NOMO-1 treated with DMSO at 0.1 percent for 48 hours (cell line): Measurements from ENCODE around the gene PPP2R3B.

Source experiments
- DNase-seq: peaks from one replicate; lab custom pipeline; 2025; ENCODE audit not compliant: unreplicated experiment; lab: John Stamatoyannopoulos, UW

The PPP2R3B gene

GRCh38 chrX:370963-371745 is 15.6 kb downstream of the PPP2R3B start:
- DNase-seq = no peak

- no peak for DNase-seq
These were observed 16.3 kb downstream of the PPP2R3B start for GRCh38 chrX:370244-370962.

GRCh38 chrX:369563-370101 is 17.1 kb downstream of the PPP2R3B start:
- DNase-seq = no peak

- no peak for DNase-seq
These were observed 17.7 kb downstream of the PPP2R3B start for GRCh38 chrX:368811-369562.

- no peak for DNase-seq
These were observed 18.8 kb downstream of the PPP2R3B start for GRCh38 chrX:367866-368265.

GRCh38 chrX:367349-367748 is 19.4 kb downstream of the PPP2R3B start:
- no peak for DNase-seq

- DNase-seq = no peak
These were observed 22.9 kb downstream of the PPP2R3B start for GRCh38 chrX:363621-364375.

GRCh38 chrX:362937-363620 is 23.6 kb downstream of the PPP2R3B start:
- DNase-seq = no peak

- no peak for DNase-seq
These were observed 24.4 kb downstream of the PPP2R3B start for GRCh38 chrX:362351-362750.

- DNase-seq = no peak
These were observed 25.2 kb downstream of the PPP2R3B start for GRCh38 chrX:361231-362145.

- DNase-seq = no peak
These were observed 26.1 kb downstream of the PPP2R3B start for GRCh38 chrX:360496-361150.

GRCh38 chrX:358651-359143 is 28.0 kb downstream of the PPP2R3B start:
- DNase-seq = no peak

GRCh38 chrX:357693-358471 is 28.8 kb downstream of the PPP2R3B start:
- peak; percentile 56 for DNase-seq

- DNase-seq = no peak
These were observed 29.5 kb downstream of the PPP2R3B start for GRCh38 chrX:357035-357692.

- no peak for DNase-seq
These were observed 30.2 kb downstream of the PPP2R3B start for GRCh38 chrX:356385-357034.

- no peak for DNase-seq
These were observed 31.2 kb downstream of the PPP2R3B start for GRCh38 chrX:355329-356050.
